ENCODE data around the gene CDC73. TPM values are rescaled to one million over a fixed set of nuclear protein-coding genes. Genes with fewer than 3 reads are reported as not detected.

CDC73 gene
- total RNA-seq, 1 experiment from 2014 or later: 78.2 TPM

- H3K36me3 ChIP-seq (ENCODE audit: control insufficient read depth, insufficient read depth, low read length): no peaks in the 10 kb centered on the region
- DNase-seq (ENCODE audit: low read depth, low spot score): no peak
- in situ Hi-C loops (cut with HindIII; ENCODE audit: low pct_unique_long_range_greater_than_20kb, low sequenced_read_pairs): no loop called here
- ChIA-PET POLR2A (interaction anchor here (0.6 kb wide), 1 partner anchor 1277 kb away, joined by 6 read pairs; no protein-coding TSS in a partner anchor), CTCF (no interaction called here)
- no TSS peak for BruUV-seq (replicated peaks)
- H3K4me1 ChIP-seq (ENCODE audit: control insufficient read depth, insufficient read depth, low read length): peaks cover 16% of the 10 kb centered on the region
- H3K9me3 ChIP-seq (ENCODE audit: control insufficient read depth, insufficient read depth, low read depth, low read length): no peaks in the 10 kb centered on the region
- H3K27me3 ChIP-seq (ENCODE audit: control insufficient read depth, insufficient read depth, low read length): no peaks in the 10 kb centered on the region
- no peak for ATAC-seq
- no peak overlapping the region for H3K4me3 ChIP-seq (ENCODE audit: low read depth in 2 of 2, low read length in 2 of 2)
- intact Hi-C loops (cut with micrococcal nuclease; ENCODE audit: unreplicated experiment): no loop called here
- no peak overlapping the region for H3K27ac ChIP-seq (ENCODE audit: low read length)
- TF ChIP-seq POLR2AphosphoS5 (IDR thresholded peaks at IDR 0.05; ENCODE audit: low read depth, low read length): no peak
- no peak for TF ChIP-seq TCF7L2 (IDR thresholded peaks at IDR 0.05; ENCODE audit: low read depth, low read length)
- no peak for TF ChIP-seq REST (IDR thresholded peaks at IDR 0.05; ENCODE audit: insufficient read depth in 1 of 2, low read depth in 2 of 2, low read length in 1 of 2)
- TF ChIP-seq SIN3A (IDR thresholded peaks at IDR 0.05; ENCODE audit: borderline replicate concordance, insufficient read depth, low read depth, low read length): no peak
- no peak for TF ChIP-seq CTCF (IDR thresholded peaks at IDR 0.05)
Observed at GRCh38 chr1:193189442-193190095, 67.7 kb downstream of the CDC73 start.

GRCh38 chr1:193190096-193190744 is 68.4 kb downstream of the CDC73 start:
- in situ Hi-C loops (cut with HindIII; ENCODE audit: low pct_unique_long_range_greater_than_20kb, low sequenced_read_pairs): no loop called here
- no peak overlapping the region for H3K4me3 ChIP-seq (ENCODE audit: low read depth in 2 of 2, low read length in 2 of 2)
- ChIA-PET CTCF (no interaction called here), POLR2A (interaction anchor here (0.6 kb wide), 3 partner anchors 12 to 1277 kb away, joined by 6 to 16 read pairs (median 7); partner anchors contain the start of gene GLRX2)
- TF ChIP-seq SIN3A (IDR thresholded peaks at IDR 0.05; ENCODE audit: borderline replicate concordance, insufficient read depth, low read depth, low read length) (no peak), POLR2AphosphoS5 (IDR thresholded peaks at IDR 0.05; ENCODE audit: low read depth, low read length) (no peak), REST (IDR thresholded peaks at IDR 0.05; ENCODE audit: insufficient read depth in 1 of 2, low read depth in 2 of 2, low read length in 1 of 2) (no peak), TCF7L2 (IDR thresholded peaks at IDR 0.05; ENCODE audit: low read depth, low read length) (no peak), CTCF (IDR thresholded peaks at IDR 0.05) (no peak; the same call in 1 of the 2 replicates)
- DNase-seq (ENCODE audit: low read depth, low spot score) (no peak), ATAC-seq (no peak)
- peaks cover 14% of the 10 kb centered on the region for H3K4me1 ChIP-seq (ENCODE audit: control insufficient read depth, insufficient read depth, low read length)
- no peaks in the 10 kb centered on the region for H3K36me3 ChIP-seq (ENCODE audit: control insufficient read depth, insufficient read depth, low read length)
- no peaks in the 10 kb centered on the region for H3K9me3 ChIP-seq (ENCODE audit: control insufficient read depth, insufficient read depth, low read depth, low read length)
- H3K27ac ChIP-seq (ENCODE audit: low read length): no peak overlapping the region
- no TSS peak for BruUV-seq (replicated peaks)
- no peaks in the 10 kb centered on the region for H3K27me3 ChIP-seq (ENCODE audit: control insufficient read depth, insufficient read depth, low read length)
- intact Hi-C loops (cut with micrococcal nuclease; ENCODE audit: unreplicated experiment): no loop called here
